ENCODE results near the gene ZNF211. TPM values are rescaled to one million over a fixed set of nuclear protein-coding genes. Genes with fewer than 3 reads are reported as not detected.

ZNF211 gene
- total RNA-seq, 1 experiment from 2014 or later = 12.9 TPM

DNA sequence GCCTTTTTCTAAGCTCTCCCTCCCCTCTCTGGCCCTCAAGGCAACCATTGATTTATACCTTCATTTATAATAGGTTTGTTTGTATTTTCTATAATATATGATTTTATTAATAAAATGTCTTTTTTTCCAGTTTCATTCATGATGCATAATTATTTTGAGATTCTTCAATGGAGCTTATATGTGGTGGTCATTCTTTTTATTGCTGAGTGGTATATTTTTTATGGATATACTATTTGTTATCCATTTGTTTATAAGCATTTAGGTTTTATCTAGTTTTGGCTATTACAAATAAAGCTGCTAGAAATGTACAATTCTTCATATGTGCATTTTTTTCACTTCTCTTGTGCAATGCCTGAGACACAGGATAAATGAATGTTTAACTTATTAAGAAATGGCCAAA is 10.8 kb downstream of the ZNF211 start:
- no peak for DNase-seq
- H3K23me2 ChIP-seq (ENCODE audit: insufficient read length, low read depth, low read length, poor library complexity, severe bottlenecking) = no peaks in the 10 kb centered on the region
- Mint-ChIP-seq H3K36me3 (ENCODE audit: insufficient read depth in 1 of 3, low read depth in 3 of 3) (peaks cover 36 to 47% (median 41%) of the 10 kb centered on the region in 3 experiments), H3K4me1 (no peaks in the 10 kb centered on the region), H3K27me3 (ENCODE audit: low read depth) (peaks cover 10% of the 10 kb centered on the region), H3K4me3 (no peak overlapping the region), H3K27ac (no peak overlapping the region), H3K9me3 (peaks cover 5 to 16% of the 10 kb centered on the region in 2 experiments; a peak in 4 of 5 replicates)
- no peak overlapping the region for H3K4ac ChIP-seq (ENCODE audit: low read depth, low read length)
- no peak overlapping the region for H3K14ac ChIP-seq (ENCODE audit: insufficient read depth, low read length)
- H3K4me1 ChIP-seq (ENCODE audit: insufficient read depth, low read length) = no peaks in the 10 kb centered on the region
- no peak overlapping the region for H2AFZ ChIP-seq (ENCODE audit: low read length)
- no peak overlapping the region for H3K56ac ChIP-seq (ENCODE audit: insufficient read length, low read depth, low read length)
- no peaks in the 10 kb centered on the region for H3K79me2 ChIP-seq (ENCODE audit: insufficient read depth, low read length)
- no peak overlapping the region for H3K27ac ChIP-seq (ENCODE audit: insufficient read length, low read depth, low read length)
- H2BK5ac ChIP-seq (ENCODE audit: insufficient read length, low read length) = no peak overlapping the region
- TF ChIP-seq, protein P1, sequence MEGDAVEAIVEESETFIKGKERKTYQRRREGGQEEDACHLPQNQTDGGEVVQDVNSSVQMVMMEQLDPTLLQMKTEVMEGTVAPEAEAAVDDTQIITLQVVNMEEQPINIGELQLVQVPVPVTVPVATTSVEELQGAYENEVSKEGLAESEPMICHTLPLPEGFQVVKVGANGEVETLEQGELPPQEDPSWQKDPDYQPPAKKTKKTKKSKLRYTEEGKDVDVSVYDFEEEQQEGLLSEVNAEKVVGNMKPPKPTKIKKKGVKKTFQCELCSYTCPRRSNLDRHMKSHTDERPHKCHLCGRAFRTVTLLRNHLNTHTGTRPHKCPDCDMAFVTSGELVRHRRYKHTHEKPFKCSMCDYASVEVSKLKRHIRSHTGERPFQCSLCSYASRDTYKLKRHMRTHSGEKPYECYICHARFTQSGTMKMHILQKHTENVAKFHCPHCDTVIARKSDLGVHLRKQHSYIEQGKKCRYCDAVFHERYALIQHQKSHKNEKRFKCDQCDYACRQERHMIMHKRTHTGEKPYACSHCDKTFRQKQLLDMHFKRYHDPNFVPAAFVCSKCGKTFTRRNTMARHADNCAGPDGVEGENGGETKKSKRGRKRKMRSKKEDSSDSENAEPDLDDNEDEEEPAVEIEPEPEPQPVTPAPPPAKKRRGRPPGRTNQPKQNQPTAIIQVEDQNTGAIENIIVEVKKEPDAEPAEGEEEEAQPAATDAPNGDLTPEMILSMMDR (conservative IDR thresholded peaks at IDR 0.05) = no peak
- no peak overlapping the region for H4K5ac ChIP-seq (ENCODE audit: insufficient read length, low read depth, low read length)
- no peak overlapping the region for H2BK120ac ChIP-seq (ENCODE audit: low read depth, low read length, poor library complexity, severe bottlenecking)
- no peak overlapping the region for H3K9ac ChIP-seq (ENCODE audit: extremely low read depth, insufficient read length, low read length)
- H4K20me1 ChIP-seq (ENCODE audit: control insufficient read depth, insufficient read depth, insufficient read length) = no peaks in the 10 kb centered on the region
- no peaks in the 10 kb centered on the region for H3K27me3 ChIP-seq (ENCODE audit: insufficient read depth, low read length)
- H2BK20ac ChIP-seq (ENCODE audit: low read depth, low read length, poor library complexity, severe bottlenecking) = no peak overlapping the region
- H3K23ac ChIP-seq (ENCODE audit: insufficient read length, low read depth, low read length) = no peak overlapping the region
- H4K8ac ChIP-seq (replicated peaks; ENCODE audit: insufficient read length, low read depth, low read length) = no peak overlapping the region
- H4K91ac ChIP-seq (ENCODE audit: insufficient read length, low read depth, low read length) = no peak overlapping the region
- no peak overlapping the region for H3K4me2 ChIP-seq (ENCODE audit: insufficient read depth, insufficient read length, low read length)
- H3K18ac ChIP-seq (ENCODE audit: insufficient read length, low read depth, low read length) = no peak overlapping the region
- no peaks in the 10 kb centered on the region for H3K79me1 ChIP-seq (ENCODE audit: insufficient read depth, low read depth, low read length, poor library complexity, severe bottlenecking)
- H2AK5ac ChIP-seq (ENCODE audit: insufficient read length, low read length) = no peak overlapping the region
- H3T11ph ChIP-seq (ENCODE audit: low read length) = no peak overlapping the region
- H2BK15ac ChIP-seq (ENCODE audit: low read depth, low read length) = no peak overlapping the region
- no peak overlapping the region for H2BK12ac ChIP-seq (ENCODE audit: insufficient read length, low read depth, low read length)
- H3K9me3 ChIP-seq (ENCODE audit: control insufficient read depth, low read depth, low read length) = no peaks in the 10 kb centered on the region
